ENCODE measurements around the gene CORO2B.

- TF ChIP-seq GABPA (IDR thresholded peaks at IDR 0.05; ENCODE audit: low read depth) (no peak), CTCF (IDR thresholded peaks at IDR 0.05; ENCODE audit: insufficient read depth, low read length) (no peak)
Measured at GRCh38 chr15:68700455-68701123, 121.8 kb downstream of the CORO2B start.
